ENCODE data around the gene TM9SF2.

DNA sequence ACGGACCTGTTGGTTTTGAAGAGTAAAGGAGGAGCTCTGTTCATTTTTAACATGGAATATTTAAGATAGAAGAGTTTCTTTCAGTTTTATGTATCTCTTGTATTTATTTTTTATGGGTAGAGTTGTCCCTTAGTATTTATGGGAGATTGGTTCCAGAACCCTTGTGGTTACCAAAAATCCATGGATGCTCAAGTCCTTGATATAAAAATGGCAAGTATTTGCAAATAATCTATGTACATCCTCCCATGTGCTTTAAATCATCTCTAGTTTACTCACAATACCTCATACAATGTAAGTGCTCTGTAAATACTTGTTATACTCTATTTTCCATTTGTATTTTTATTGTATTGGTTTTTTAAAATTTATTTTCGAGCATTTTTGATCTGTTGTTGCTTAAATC lies 63.1 kb downstream of the TM9SF2 start:
- no peak for TF ChIP-seq GATA2 (IDR thresholded peaks at IDR 0.05; ENCODE audit: low read depth, low read length)
- no peak for TF ChIP-seq GATA3 (IDR thresholded peaks at IDR 0.05; ENCODE audit: low read depth, low read length)

All from SH-SY5Y (cell line).